Fibroblast of the conjunctiva (primary cell): ENCODE results near the gene CADPS.

ENCODE experiments used
- DNase-seq: peaks from one replicate; pipeline ENCODE4 v3.0.0-alpha.2; 2010; ENCODE audit warnings: low read depth

Gene CADPS

DNA sequence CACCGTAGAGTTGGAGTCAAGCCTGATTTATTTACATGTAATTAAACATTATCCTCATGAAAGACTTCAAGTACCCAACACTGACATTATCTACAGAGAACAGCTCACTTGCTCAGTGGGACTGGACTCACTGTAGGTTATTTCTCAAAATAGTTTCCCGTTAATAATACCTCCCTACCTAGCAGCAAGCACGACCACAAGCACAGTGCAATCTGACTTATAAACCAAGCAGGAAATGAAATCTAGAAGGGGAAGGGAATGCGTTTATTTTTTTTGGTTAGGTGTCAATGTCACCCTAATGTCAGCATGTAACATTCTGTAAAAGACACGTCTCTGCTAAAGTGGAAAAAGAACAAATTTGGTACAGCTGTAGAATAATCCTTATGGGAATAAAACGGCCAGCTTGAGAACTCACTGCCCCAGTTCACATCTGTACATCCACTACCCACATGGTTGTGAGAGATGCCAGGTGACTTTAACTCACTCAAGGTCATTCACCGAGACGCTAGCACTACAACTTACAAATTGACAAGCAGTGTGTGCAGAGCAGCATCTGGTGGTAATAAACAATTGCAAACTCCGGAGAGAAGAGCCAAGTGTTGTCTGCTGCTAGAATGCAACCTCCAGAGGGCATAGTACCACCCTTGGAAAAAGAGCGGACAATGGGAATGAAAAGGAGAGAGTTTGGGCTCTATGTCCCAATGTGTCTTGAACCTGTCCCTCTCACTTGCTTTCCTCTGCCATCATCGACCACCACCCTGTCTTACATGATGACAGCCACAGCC, 242.5 kb downstream of the CADPS start:
- no peak for DNase-seq

DNA sequence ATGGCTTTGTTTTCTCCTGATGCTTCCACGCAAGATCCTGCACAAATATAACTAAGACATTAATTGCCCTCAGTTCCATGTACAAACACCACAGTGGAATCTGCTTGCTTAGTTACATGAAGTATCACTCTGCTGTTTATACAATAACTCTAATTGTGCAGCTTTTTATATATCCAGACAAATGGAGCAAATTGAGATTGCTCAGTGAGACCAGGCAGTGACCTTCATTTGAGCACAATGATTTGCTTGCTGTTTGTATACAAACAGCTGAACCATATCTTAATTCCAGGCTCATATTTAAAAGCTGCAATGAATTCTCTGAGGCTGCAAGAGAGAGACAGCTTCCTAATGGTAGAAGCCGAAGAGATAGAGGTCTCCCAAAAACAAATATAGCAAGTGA, 243.7 kb downstream of the CADPS start:
- no peak for DNase-seq

DNA sequence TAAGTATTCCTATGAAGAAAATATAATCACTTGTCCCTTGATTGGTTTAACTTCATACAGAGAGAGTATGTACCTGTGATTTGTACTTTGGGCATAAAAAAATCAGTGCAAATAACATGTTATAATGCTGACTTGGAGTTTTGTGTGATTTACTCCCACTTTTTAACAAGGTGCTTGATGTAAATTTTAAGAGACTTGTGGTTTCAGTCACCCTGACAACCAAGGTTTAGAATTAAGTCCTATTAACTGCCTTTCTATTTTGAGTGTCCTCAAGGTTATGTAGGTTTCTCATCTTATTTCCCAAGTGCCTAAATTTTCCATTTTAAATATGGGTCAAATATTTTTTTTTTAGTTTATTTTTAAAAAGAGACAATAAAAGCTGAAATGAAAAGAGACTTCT, 244.6 kb downstream of the CADPS start:
- DNase-seq = no peak

DNA sequence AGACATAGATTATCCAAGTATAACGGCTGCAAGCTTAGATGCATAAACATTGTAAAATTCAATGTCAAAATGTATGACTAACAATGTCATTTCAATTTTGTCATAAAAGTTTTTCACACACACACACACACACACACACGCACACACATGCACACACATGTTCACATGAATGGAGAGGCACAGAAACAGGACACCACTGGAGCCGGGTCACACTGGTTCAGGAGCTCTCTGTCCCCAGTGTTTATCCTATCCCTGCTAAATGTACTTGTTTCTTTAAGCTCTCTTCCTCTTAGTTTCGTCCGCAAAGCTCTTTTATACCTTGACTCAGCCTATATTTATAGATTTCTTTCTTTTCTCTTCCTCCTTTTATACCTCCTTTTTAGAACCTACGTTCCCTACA, 249.9 kb downstream of the CADPS start:
- no peak for DNase-seq

DNA sequence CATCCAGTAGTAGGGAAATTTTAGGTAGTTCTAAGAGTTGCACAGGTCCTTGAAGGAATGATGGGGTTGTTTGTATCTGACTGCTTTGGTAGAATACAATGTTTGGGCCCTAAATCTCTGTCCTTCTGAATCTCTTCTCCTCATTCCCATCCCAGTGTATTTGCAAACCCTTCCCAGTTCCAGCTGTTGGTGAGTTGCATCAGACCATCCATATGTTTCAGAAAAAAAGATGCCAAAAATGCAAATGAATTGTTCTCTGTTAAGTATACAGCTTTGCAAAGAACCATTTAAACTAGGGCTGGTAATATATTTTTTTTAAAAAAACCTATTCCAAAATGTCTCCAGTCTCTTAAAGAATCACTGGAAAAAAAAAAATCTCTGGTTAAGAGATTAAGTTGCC, 251.0 kb downstream of the CADPS start:
- no peak for DNase-seq

DNA sequence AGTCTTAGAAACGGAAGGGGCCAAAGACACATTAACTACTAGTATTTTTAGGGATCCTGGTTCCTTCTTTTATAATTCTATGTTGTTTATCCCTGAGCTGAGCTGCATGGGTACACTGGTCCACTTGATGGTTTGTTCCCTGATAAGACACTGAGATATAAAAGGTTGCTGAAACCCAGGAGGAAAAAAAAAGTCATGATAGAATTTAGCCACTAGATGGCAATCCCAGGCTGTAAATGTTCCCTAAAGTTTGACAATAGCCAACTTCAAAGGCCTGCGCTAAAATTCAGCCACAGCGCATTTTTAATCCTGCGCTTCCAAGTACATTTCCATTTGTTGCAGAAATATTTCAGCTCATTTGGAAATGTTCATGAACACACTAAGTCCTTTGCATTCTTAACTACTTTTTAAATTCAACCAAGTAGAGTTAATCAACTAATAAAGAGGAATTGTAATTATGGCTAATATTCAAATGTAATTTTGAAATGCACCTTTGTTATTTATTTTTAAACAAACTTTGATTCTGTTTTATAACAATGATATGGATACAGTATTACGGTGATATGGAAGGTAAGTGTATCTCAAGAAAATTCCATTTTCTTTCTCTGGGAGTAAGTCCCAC, 252.6 kb downstream of the CADPS start:
- peak; percentile 45 for DNase-seq

DNA sequence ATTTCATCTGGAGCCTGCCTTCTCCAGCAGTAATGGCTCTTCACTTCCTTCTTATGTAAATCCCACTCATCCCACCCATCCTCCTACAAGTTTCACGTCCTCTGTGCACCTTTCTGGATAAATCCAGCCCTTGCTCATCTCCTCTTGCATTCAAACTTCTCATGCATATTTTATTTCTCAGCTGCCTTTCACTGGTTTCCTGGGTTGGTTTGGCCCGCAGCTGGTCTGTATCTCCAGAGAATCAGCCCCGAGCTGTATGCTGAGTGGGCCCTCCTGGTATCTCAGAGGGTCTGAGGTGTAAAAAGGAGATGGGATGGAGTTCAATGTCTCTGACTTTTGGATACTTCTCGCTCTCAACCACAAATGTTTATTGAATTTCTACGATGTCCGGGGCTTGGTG, 253.3 kb downstream of the CADPS start:
- DNase-seq = no peak

DNA sequence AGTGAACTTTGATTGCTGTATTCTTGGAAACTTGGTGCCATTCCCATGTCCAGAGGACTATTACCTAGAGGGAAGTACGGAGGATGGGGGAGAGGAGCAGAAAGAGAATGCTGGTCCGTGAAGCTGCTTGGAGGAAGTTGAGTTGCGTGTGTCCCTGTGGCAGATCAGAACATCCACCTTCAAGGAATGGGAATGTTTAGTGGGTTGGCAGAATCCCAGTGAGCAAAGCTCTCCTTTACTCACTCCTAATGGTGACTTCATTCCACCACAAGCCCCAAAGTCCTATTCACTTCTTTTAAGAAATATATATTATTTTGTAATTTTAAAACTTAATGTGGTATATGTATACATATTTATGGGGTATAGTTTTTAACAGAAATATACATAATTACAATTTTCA, 254.0 kb downstream of the CADPS start:
- DNase-seq = no peak

DNA sequence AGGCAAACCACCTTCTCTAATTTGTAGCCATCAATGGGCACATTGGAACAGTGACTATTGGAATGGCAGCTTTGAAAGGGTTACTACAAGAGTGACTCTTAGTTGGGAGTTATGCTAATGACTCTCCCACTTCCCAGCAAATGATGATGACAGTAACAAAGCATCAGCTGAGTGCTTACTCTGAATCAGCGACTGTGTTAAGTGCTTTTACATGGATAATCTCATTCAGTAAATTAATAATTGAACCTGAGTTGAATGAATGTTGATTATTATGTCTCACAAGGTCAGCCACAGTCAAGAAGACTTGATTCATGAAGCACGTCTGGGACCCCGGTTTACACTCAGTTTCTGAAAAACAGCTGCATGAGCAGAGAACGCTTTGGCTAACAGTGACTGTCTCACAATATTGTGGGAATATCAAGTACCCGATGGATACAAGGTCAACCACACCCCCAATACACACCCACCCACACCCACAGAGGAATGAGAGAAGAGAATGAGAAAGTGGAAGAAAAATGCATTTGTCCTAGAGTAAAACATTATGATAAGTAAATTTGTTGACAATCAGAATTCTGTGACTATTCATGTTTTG, 259.9 kb downstream of the CADPS start:
- no peak for DNase-seq

DNA sequence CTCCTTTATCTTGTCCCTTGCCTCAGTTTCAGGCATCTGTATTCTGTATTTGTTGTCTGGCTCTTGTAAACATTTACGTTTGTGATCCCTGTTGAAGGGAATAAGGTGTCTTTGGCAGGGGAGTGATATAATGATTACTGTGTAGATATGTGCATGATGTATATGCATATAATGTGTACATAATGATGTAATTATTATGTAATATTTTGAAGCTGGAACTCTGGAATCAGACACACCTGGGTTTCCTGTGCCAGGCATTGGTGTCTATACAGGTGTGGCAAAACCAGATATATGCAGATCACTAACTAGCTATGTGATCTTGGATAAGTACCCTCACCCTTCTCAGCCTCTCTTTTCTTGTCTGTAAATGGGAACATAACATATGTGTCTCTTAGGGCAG, 260.7 kb downstream of the CADPS start:
- no peak for DNase-seq

DNA sequence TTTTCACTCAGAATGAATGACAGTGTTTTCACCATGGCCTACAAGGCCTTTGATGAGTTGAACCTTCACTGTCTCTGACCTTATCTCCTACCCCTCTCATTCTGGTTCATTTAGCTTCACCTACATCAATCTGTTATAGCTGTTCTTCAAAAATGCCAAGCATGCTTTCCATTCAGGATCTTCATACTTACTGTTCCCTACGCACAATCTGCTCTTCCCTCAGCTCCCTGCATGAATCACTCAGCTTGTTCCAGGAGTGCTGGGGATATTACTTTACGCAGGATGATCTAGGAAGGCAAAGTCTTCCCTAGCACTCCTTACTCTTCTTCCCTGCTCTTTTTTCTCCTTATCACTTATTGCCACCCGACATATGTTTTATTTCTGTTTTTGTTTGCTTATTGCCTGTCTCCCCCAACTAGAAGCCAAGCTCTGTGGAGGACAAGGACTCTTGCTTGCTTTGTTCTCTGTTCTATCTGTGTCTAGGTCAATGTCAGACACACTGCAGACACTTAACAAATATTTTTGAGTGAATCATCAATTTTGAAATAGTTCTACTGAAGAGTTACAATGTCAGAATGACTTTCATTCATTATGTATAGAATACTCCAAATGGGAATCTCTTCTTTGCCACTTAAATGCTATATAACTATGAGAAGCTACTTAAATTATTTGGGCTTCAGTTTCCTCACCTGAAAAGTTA, 263.5 kb downstream of the CADPS start:
- DNase-seq = no peak

DNA sequence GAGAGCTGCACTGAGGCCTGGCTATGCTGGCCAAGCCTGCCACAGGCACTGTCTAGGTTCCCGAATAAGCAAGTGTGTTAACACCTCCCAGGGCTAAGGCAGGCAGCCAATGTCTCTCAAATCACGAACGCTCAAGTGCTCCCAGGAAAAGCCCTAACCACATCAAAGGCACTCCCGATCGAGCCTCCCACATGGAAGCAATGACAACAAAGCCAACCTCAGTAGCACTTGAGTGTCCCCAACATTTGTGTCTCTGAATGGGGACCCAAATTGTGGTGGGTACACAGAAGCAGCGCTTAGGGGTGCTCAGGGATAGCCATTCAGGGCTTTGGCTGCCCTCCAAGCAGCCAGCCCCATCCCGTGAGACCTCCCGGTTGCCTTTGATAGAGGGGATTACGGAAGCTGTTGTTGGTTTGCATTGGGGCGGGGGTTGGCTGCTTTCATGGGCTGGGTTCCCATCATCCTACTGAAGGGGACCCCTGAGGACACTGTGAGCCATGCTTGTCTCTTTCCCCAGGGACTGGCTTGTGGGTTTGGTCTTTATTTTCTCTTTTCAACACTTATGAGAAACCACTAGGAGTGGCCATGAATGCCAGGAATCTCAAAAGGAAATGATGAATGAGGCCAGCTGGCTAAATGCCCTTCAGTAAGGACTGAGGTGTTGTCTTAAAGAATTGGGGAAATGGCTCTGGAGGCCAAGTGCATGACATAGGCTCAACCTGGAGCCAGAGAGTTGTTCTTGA, 267.8 kb downstream of the CADPS start:
- no peak for DNase-seq

DNA sequence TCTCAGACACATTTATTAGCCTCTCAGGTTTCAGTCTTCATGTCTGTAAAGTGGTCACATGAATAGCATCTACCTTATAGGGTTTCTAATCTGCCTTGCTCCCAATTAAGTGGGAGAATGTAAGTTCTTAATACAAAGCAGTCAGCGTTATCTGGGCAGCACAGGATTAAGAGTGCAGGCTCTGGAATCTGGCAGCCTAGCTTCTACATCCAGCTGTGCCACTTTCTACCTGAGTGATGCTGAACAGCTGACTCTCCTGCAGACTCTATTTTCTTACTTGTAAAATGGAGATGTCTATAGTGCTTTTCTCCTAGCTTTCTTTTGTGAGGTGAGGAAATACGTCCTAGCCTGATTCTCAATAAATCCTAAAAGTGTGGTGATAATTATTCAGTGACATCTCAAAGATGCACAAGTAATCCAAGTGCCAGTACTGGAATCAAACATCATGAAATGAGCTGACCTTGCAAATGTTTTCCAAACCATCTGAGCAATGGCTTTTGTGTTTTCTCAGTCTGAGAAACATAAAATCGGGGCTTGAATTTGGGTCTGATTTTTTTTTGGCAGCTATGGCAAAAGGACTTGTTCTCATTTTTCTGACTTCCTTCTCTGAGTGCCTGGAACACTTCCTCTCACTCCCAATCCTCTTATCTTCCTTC, 269.7 kb downstream of the CADPS start:
- no peak for DNase-seq

DNA sequence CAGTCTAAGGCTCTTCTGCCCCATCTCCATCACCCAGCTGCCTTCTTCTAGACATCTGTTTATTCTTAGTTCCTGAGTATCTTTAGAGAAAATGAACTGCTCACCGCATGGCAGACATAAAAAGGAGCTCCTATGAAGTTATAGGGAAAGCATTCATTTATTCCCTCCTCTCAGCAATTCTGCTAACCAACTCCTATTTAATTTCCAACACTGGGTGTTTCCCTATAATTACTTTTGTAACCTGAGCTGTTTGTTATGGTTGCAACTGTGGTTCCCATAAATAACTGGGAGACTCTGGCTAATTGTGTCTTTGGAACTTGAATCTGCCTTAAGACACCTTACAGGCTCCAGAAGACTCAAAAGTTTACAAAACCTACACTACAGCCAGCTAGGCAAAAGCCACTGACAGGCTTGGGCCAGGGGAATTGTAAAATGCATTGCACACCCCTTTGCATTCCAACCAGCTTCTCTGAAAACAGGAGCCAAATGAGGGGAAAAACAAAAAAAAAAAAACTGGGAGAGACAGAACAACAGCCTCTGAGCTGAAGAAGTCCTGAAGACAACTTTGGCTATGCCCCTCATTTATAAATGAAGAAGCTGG, 270.4 kb downstream of the CADPS start:
- DNase-seq = no peak

DNA sequence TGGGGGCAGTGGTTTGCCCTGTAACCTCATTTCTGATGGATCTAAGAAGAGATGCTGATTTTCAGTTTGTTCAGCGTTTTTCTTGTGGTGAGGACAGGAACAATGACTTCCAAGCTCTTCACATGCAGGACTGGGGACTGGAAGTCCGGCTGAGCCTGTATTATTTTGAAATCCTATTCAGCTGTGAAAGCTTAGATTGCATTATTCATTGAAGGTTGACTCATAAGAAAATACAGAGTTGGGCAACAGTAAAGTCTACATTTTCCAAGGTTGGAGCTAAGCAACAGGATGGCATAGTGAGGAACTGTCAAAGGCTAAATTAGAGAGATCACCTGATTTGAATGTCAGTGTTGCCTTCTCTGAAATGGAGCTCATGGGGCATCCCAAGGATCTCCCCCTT, 270.9 kb downstream of the CADPS start:
- DNase-seq = peak; percentile 74

DNA sequence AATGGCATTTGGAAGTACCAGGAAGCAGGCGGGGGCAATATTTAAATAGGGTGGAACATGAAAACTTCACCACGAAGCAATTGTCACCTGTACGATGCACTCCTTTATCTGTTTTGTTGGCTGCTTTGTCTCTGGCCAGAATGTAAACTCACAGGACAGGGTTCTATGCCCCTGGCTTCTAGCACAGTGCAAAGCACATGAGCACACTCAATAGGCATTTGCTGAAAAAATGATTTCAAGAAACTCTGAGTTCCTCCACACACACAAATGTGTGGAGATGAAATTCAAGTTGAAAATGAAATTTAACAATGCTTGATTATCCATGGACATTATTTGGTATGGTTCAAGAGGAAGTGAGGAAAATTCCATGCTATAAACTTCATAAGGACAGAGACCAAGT, 272.2 kb downstream of the CADPS start:
- no peak for DNase-seq

DNA sequence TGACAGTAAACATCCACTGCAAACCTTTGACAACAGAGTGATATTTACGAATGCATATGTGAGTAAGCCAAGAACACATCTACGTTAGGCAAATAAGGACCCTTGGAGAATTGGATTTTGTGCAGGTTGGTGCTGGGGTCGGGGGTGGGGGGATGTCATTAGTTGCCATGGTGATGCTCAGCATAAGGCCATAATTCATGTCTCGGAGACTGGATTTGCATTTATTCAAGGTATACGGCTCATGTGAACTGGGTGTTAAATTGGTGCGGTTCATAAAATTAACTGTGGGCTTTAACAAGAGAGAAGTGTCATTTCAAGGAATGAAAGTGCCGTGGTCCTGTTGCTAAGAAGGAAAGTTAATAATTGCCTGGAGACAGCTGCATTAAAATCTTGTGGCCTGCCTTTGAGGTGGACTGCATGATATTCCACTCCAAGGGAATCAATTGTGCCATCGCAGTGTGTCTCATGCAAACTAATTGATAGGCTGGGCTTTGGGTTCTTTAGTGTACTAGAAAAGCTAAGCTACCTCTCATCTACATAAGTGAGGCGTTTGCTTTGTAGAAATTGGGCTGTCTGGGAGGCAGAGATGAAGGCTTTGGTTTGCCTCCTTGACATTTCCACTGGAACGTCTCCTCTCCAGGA, 273.0 kb downstream of the CADPS start:
- no peak for DNase-seq

DNA sequence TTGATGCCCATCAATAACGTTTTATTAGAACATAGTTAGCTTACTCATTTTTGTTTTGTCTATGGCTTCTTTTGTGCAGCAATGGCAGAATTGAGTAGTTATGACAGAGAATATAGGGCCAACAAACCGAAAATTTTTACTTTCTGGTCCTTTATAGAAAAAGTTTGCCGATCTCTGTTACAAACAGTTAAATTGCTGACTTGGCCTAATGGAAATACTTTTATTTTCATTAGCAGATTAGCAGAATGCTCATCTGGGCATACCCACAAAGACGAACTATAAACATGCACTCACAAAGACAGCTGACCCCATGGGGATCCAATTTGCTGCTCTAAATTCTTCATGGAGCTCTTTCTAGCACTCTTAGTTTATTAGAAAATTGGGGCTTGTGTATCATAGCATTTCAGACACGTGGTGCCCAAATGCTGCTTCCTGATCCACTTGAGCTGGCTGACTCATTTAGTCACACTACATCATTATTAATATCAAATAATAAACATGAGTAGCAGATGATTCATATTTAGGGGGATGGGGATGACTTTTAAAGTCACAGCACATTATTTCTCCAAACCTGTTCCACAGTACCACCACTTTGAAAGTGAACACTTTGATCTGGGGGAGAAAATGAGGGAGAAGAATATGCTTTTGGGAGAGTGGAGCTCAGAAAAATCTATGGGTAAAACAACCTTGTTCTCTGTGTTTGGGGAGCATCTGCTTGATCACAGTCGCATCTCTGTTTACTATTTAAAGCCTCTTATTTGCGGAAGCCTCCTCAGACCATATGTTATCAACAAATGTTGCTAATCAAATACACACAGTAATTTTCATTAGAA, 273.8 kb downstream of the CADPS start:
- DNase-seq = peak; percentile 51

DNA sequence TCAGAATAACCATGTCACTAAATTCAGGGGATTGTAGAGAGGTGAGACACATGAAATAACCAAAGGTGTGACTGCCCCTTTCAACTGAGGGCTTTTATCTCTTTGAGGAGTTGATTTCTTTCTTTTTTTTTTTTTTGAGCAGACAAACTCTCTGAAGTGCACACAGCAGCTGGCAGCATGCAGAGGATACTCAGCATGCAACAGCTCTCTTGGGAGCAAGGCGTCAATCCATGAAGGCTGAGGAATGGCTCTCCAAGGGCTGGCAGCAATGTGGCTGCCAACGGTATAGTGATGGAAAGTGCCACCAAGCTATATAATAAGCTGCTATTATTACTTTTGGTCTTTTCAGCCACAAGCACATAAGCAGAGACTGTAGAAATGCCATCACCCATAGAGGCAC, 275.2 kb downstream of the CADPS start:
- no peak for DNase-seq

DNA sequence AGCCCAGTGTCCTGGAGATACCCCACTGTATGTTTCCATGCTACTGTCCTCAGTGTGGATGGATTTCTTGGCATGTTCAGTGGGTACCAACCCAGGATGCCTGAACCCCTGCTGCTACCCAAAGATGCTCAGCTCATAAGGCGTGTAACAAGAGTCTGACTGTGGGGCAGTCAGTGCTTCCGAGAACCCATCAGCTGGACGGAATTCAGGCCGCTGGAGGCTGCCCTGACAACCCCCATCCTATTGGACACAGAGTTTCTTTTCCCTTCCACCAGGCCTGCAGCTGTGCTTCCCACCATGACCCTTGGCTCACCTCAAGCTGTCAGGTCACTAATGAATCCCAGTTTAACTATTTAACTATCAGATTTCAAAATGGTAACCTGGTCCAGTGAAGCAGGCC, 277.7 kb downstream of the CADPS start:
- DNase-seq = peak; percentile 26
